Ovary (tissue), 9 donors: ENCODE measurements around the gene TGFBR2. TPM values are rescaled to one million over a fixed set of nuclear protein-coding genes. Genes with fewer than 3 reads are reported as not detected.

Source experiments
- DNase-seq, 5 donors: peaks; one replicate each; pipeline ENCODE4 v3.0.0-alpha.2; 2019 to 2020
- H3K27ac ChIP-seq, 2 donors: fragments of 200-600 bp; one replicate each; pipeline versions ENCODE4 v1.5.1 to v1.8.0; 2019 to 2022
- H3K27me3 ChIP-seq: fragments of 200-600 bp; one replicate; pipeline ENCODE4 v1.8.0; 2022
- H3K36me3 ChIP-seq: fragments of 200-600 bp; sonication (generic); one replicate; pipeline ENCODE4 v1.5.1; 2019
- H3K4me1 ChIP-seq: one replicate; pipeline ENCODE4 v1.8.1; 2013; ENCODE audit warnings: mild to moderate bottlenecking, moderate library complexity; ENCODE audit not compliant: insufficient read depth
- H3K4me3 ChIP-seq: fragments of 200-600 bp; sonication (generic); one replicate; pipeline ENCODE4 v1.5.1; 2017
- H3K9me3 ChIP-seq, 2 donors: fragments of 200-600 bp in 1 of 2; sonication (generic) in 1 of 2; one replicate each; pipeline versions ENCODE4 v1.5.1 to v1.8.1; 2013 to 2019; ENCODE audit warnings: mild to moderate bottlenecking in 1 of 2, moderate library complexity in 1 of 2
- EP300 ChIP-seq: sonication (generic); formaldehyde crosslinking; IDR thresholded peaks from one replicate; pipeline ENCODE4 v1.6.1; 2017; ENCODE audit warnings: antibody characterized with exemption
- POLR2A ChIP-seq: fragments of 450-650 bp; IDR thresholded peaks from one replicate; pipeline ENCODE4 v1.6.1; 2017; ENCODE audit warnings: antibody characterized with exemption, mild to moderate bottlenecking, moderate library complexity
- WGBS, 3 donors: extraction: QIAGEN DNeasy Blood & Tissue Kit in 1 of 3; methylation state at CpG; one replicate each; pipeline versions ENCODE4 v1.1.5 to v1.1.7; 2013 to 2017; 5-methylcytosine and 5-hydroxymethylcytosine counted together
- intact Hi-C, 4 donors: fragments of 100-400 bp; cut with DNase I; formaldehyde crosslinking; loops; one replicate each; pipeline versions ENCODE4 v1.11.0 to v1.15.1; 2022 to 2023
- polyA plus RNA-seq, 2 donors: library from polyadenylated mRNA; stranded (reverse); fragments of 200-250 nt in 1 of 2; fragments of 350-450 nt in 1 of 2; fragmentation: Illumina TruSeq in 1 of 2; extraction: RNeasy Lipid Tissue Mini Kit (QIAGEN cat#74804) in 1 of 2; gene quantifications; one replicate each; pipeline ENCODE4 v1.2.3, GENCODE V29; 2013 to 2014
- total RNA-seq, 7 donors: library from RNA; depleted of rRNA in 2 of 7; stranded (reverse); fragments of >200 nt in 2 of 7; fragmentation: NEBNext Ultra II Directional in 3 of 7; extraction: Animal tissue kit (Norgen Biotek cat#: 25700) in 3 of 7; gene quantifications; one replicate each; pipeline versions ENCODE4 v1.1.0 to v1.2.4, GENCODE V29; 2016 to 2023
- TF ChIP-seq, protein P1 (sequence below), 3 donors: fragments of 450-650 bp in 2 of 3; fragments of 200-600 bp in 1 of 3; IDR thresholded peaks; one replicate each; pipeline versions ENCODE4 v1.5.1 to v1.8.0; 2016 to 2022; ENCODE audit warnings: antibody characterized with exemption in 3 of 3, mild to moderate bottlenecking in 1 of 3
- donor health status: DM: no; HTN: no; CAD: no; lungs with moderate emphysema.
- donor health status: DM: no; HTN: no; CAD: no.
- donor health status: Bipolar disorder and iron deficiency.
- donor health status: DM: yes; HTN: yes; CAD: no.
- donor health status: DM: no; HTN: no; CAD: no.
- donor health status: DM: yes; HTN: yes; CAD: no.

TGFBR2 gene
- total and polyA plus RNA-seq, 9 donors = 26.8 to 158 (median 53.8) TPM

- Histone ChIP-seq H3K4me1 (peaks cover 2% of the 10 kb centered on the region), H3K36me3 (no peaks in the 10 kb centered on the region), H3K27ac (peak overlapping the region; percentile 86 to 92), H3K9me3 (no peaks in the 10 kb centered on the region), H3K4me3 (peak overlapping the region; percentile 83), H3K27me3 (no peaks in the 10 kb centered on the region)
- no peak for TF ChIP-seq EP300
- TF ChIP-seq, protein P1, sequence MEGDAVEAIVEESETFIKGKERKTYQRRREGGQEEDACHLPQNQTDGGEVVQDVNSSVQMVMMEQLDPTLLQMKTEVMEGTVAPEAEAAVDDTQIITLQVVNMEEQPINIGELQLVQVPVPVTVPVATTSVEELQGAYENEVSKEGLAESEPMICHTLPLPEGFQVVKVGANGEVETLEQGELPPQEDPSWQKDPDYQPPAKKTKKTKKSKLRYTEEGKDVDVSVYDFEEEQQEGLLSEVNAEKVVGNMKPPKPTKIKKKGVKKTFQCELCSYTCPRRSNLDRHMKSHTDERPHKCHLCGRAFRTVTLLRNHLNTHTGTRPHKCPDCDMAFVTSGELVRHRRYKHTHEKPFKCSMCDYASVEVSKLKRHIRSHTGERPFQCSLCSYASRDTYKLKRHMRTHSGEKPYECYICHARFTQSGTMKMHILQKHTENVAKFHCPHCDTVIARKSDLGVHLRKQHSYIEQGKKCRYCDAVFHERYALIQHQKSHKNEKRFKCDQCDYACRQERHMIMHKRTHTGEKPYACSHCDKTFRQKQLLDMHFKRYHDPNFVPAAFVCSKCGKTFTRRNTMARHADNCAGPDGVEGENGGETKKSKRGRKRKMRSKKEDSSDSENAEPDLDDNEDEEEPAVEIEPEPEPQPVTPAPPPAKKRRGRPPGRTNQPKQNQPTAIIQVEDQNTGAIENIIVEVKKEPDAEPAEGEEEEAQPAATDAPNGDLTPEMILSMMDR (IDR thresholded peaks at IDR 0.05) = no peak
- TF ChIP-seq POLR2A = no peak
- WGBS, 3 donors = 5% methylated on average over 45 of the region's 45 CpGs
- intact Hi-C loops = loop anchor here in 2 of 4 donors (10.0 kb wide), 2 partner anchors 78 to 152 kb away; no protein-coding TSS in a partner anchor
- DNase-seq = peak; percentile 55 to 71 (median 67)
These were observed 832 bp downstream of the TGFBR2 start for GRCh38 chr3:30607032-30607833.

DNA sequence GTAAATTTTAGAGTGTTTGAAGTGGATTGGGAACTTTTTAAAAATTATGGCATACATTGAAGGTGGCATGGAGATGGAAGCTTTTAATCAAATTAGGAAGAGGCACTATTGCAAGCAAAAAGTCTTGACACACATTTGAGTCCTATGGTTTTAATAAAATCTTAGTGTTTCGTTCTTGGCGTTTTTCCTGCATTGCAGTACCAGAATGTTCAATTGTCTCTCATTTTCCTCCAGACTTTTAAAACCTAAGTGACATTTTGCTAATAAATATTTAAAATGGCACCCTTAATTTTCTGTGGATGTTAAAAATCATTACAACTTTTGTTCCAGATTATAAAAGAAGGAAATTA is 2.2 kb downstream of the TGFBR2 start:
- Histone ChIP-seq H3K4me1 (peaks cover 2% of the 10 kb centered on the region), H3K4me3 (peak overlapping the region; percentile 83), H3K9me3 (no peaks in the 10 kb centered on the region), H3K27me3 (no peaks in the 10 kb centered on the region), H3K27ac (no peak overlapping the region), H3K36me3 (no peaks in the 10 kb centered on the region)
- intact Hi-C loops = loop anchor here in 2 of 4 donors (10.0 kb wide), 2 partner anchors 76 to 154 kb away; no protein-coding TSS in a partner anchor
- WGBS, 3 donors = 71 to 81% (median 77%) methylated on average over 2 of the region's 2 CpGs
- no peak for TF ChIP-seq POLR2A
- no peak for TF ChIP-seq EP300
- TF ChIP-seq, protein P1 (IDR thresholded peaks at IDR 0.05) = no peak
- DNase-seq = no peak

DNA sequence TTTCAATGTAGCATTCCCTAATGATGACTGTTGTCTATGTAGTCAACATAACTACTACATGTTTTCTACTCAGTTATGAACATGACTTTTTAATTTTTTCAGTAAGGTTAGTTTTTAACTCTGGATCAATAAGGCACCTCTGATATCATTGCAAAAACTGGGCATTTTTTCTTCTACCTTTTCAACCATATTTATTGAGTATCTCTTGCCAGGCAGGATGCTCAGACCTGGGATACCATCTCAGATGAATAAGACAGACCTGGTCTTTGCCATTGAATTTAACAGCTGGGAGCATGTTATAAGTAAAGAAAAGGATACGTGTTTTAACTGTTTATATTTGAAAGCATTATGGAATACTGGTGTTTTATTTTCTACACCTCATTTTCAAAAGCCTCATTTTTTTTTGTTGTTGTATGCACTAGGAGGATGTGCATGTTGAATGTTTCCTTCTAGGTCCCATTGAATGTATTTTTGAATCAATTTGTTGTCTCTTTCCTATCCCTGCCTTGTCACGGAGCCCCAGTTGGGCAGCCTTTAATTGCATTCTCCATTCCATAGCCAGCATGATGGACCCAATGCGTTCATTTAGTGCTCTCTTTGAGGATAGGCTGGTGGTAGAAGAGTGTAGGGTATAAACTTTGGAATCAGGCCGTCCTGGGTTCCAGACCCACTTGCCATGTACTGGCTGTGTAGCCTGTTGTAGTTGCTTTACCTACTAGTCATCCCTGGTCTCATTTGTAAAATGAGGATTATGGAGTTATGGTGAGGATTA is 3.7 kb downstream of the TGFBR2 start:
- Histone ChIP-seq H3K4me3 (no peak overlapping the region), H3K27ac (no peak overlapping the region), H3K36me3 (no peaks in the 10 kb centered on the region), H3K27me3 (no peaks in the 10 kb centered on the region), H3K4me1 (peaks cover 2% of the 10 kb centered on the region), H3K9me3 (no peaks in the 10 kb centered on the region)
- TF ChIP-seq POLR2A (no peak), EP300 (no peak)
- TF ChIP-seq, protein P1 (IDR thresholded peaks at IDR 0.05) = no peak
- no peak for DNase-seq
- intact Hi-C loops = loop anchor here in 2 of 4 donors (10.0 kb wide), 2 partner anchors 75 to 155 kb away; no protein-coding TSS in a partner anchor
- 84 to 90% (median 90%) methylated on average over 4 of the region's 4 CpGs for WGBS, 3 donors

GRCh38 chr3:30610702-30611368 is 4.4 kb downstream of the TGFBR2 start:
- peaks cover 2% of the 10 kb centered on the region for H3K4me1 ChIP-seq

More at GRCh38 chr3:30610702-30611368, 4.4 kb downstream of the TGFBR2 start:
- intact Hi-C loops = no loop called here
- H3K27me3 ChIP-seq = no peaks in the 10 kb centered on the region
- WGBS, 3 donors = 78 to 87% (median 84%) methylated on average over 3 of the region's 3 CpGs
- TF ChIP-seq EP300 = no peak
- TF ChIP-seq, protein P1 (IDR thresholded peaks at IDR 0.05) = no peak
- no peak for TF ChIP-seq POLR2A
- peak overlapping the region; percentile 10 for H3K4me3 ChIP-seq
- no peak overlapping the region for H3K27ac ChIP-seq
- H3K9me3 ChIP-seq = no peaks in the 10 kb centered on the region
- DNase-seq = no peak
- no peaks in the 10 kb centered on the region for H3K36me3 ChIP-seq
